NB4 (cell line): ENCODE measurements around the gene VPS37B.

ENCODE experiments used
- CTCF ChIP-seq: IDR thresholded peaks from one replicate; pipeline ENCODE4 v1.5.1; 2012; ENCODE audit warnings: low read depth, low read length
- MAX ChIP-seq: IDR thresholded peaks from 2 replicates; pipeline ENCODE4 v1.6.1; 2011; ENCODE audit warnings: low read depth, low read length
- MYC ChIP-seq: IDR thresholded peaks from 2 replicates; pipeline ENCODE4 v1.6.1; 2011; ENCODE audit warnings: low read depth, low read length
- POLR2A ChIP-seq: IDR thresholded peaks from 2 replicates; pipeline ENCODE4 v1.6.1; 2011; ENCODE audit warnings: mild to moderate bottlenecking; ENCODE audit not compliant: insufficient read length; ENCODE audit errors: extremely low read depth

- TF ChIP-seq POLR2A (no peak), CTCF (no peak), MYC (no peak), MAX (no peak)
Measured at GRCh38 chr12:122846622-122847515, 49.1 kb downstream of the VPS37B start.
